GM18526 (cell line): ENCODE data around the gene MTR.

Experiments used
- POLR2A ChIP-seq: IDR thresholded peaks from 3 replicates; pipeline ENCODE4 v1.6.1; 2011; ENCODE audit not compliant: insufficient read length; ENCODE audit errors: extremely low read depth

MTR gene

GRCh38 chr1:236864996-236865817 is 70.1 kb downstream of the MTR start:
- TF ChIP-seq POLR2A, result no peak

- TF ChIP-seq POLR2A, result no peak
Observed at GRCh38 chr1:236865818-236866155, 70.7 kb downstream of the MTR start.

- TF ChIP-seq POLR2A, result no peak
Observed at GRCh38 chr1:236868625-236869467, 73.8 kb downstream of the MTR start.

GRCh38 chr1:236869911-236870310 is 74.8 kb downstream of the MTR start:
- no peak for TF ChIP-seq POLR2A

GRCh38 chr1:236870721-236871120 is 75.6 kb downstream of the MTR start:
- TF ChIP-seq POLR2A, result no peak

GRCh38 chr1:236872075-236872666 is 77.1 kb downstream of the MTR start:
- TF ChIP-seq POLR2A, result no peak

- TF ChIP-seq POLR2A, result no peak
Observed at GRCh38 chr1:236875975-236876374, 80.9 kb downstream of the MTR start.

GRCh38 chr1:236877661-236878060 is 82.6 kb downstream of the MTR start:
- TF ChIP-seq POLR2A, result no peak

- TF ChIP-seq POLR2A, result no peak
Observed at GRCh38 chr1:236880209-236880608, 85.1 kb downstream of the MTR start.

- no peak for TF ChIP-seq POLR2A
Observed at GRCh38 chr1:236882678-236883077, 87.6 kb downstream of the MTR start.

- no peak for TF ChIP-seq POLR2A
Observed at GRCh38 chr1:236886199-236886598, 91.1 kb downstream of the MTR start.

GRCh38 chr1:236887081-236887480 is 92.0 kb downstream of the MTR start:
- no peak for TF ChIP-seq POLR2A

- no peak for TF ChIP-seq POLR2A
Observed at GRCh38 chr1:236888126-236888525, 93.0 kb downstream of the MTR start.

GRCh38 chr1:236888903-236889302 is 93.8 kb downstream of the MTR start:
- no peak for TF ChIP-seq POLR2A

GRCh38 chr1:236890152-236891056 is 95.3 kb downstream of the MTR start:
- no peak for TF ChIP-seq POLR2A
